ENCODE data around the gene EBLN2.

EBLN2 gene

GRCh38 chr3:73061416-73061815, at the start of gene EBLN2:
TSS of gene EBLN2 (plus strand) at chr3:73061659. CDS start at chr3:73062082, 423 bp downstream.
- DNase-seq (ENCODE audit: low spot score), result no peak

GRCh38 chr3:73018298-73018697, 43.2 kb upstream of the EBLN2 start:
- no peak for DNase-seq (ENCODE audit: low spot score)

GRCh38 chr3:73018790-73019441, 42.5 kb upstream of the EBLN2 start:
- DNase-seq (ENCODE audit: low spot score), result no peak

DNA sequence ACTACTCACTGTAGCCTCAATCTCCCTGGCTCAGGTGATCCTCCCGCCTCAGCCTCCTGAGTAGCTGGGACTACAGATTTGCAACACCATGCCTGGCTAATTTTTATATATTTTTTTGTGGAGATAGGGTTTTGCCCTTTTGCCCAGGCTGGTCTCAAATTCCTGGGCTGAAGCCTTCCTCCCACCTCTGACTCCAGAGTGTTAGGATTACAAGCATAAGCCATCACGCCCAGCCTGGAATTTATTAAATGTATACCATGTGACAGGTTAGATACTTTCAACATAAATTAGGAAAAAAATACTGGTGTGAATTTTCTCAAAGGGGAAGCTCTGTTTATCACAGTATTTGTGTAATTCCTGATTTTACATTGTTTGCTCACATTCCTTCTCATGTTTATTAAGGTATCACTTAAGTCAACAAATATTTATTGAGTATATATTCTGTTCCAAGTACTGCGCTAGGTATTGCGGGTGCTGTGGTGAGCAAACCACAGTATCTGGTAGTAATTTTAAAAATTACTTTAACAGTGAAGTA, 40.1 kb upstream of the EBLN2 start:
- DNase-seq (ENCODE audit: low spot score), result no peak

GRCh38 chr3:73024836-73025235, 36.6 kb upstream of the EBLN2 start:
- no peak for DNase-seq (ENCODE audit: low spot score)

- DNase-seq (ENCODE audit: low spot score), result no peak
Observed at GRCh38 chr3:73026111-73026759, 35.2 kb upstream of the EBLN2 start.

- DNase-seq (ENCODE audit: low spot score), result no peak
Observed at GRCh38 chr3:73026760-73027113, 34.7 kb upstream of the EBLN2 start.

DNA sequence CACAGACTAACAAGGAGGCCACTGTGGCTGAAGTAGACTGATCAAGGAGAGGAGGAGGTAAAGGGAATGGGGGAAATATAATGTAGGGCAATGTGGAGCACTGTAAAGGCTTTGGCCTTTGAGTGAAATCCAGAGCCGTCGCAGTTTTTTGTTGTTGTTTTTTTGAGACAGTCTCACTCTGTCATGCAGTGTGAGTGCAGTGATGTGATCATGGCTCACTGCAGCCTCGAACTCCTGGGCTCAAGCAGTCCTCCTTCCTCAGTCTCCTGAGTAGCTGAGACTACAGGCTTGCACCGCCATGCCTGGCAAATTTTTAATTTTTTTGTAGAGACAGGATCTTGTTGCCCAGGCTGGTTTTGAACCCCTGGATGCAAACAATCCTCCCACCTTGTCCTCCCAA, 32.7 kb upstream of the EBLN2 start:
- no peak for DNase-seq (ENCODE audit: low spot score)

- peak; percentile 71 for DNase-seq (ENCODE audit: low spot score)
Observed at GRCh38 chr3:73029321-73029796, 32.1 kb upstream of the EBLN2 start.

GRCh38 chr3:73030073-73030597, 31.3 kb upstream of the EBLN2 start:
- DNase-seq (ENCODE audit: low spot score), result no peak

GRCh38 chr3:73031573-73032103, 29.8 kb upstream of the EBLN2 start:
- no peak for DNase-seq (ENCODE audit: low spot score)

DNA sequence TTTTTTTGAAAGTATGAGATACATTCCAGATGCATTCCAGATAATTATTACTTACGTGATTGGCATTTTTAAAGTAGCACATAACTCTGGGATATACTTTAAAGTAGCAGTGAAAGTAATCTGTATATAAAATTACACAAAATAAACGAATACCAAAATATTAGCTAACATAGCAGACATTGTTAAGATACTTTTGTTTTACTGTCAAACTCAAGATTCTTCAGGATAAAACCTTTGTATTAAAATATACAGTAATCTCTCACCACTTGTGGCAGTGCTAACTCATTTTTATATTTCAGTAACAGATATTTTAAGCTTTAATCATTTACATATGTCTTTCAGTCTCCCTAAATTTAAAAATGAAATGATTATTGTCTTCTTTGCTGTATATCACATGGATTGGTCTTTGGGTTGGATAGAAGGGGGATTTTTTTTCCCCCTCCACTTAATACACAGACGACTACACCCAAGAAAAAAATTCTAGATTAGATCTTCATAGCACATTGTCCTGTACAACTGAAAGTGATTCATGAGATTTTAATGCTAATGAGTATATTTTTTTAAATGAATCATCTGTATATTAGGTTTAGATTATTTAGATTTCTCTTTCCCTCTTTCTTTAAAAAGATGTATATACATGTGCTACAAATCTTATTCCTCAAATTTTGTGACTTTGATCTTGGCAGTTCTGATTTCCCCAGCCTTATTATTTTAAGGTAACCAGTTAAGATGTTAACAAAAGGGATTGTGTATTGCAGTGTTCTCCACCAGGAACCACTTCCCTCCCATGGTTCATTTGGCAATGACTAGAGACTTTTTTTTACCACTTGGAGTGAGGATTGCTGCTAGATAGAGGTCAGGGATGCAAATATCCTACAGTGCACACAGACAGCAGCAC, 24.5 kb upstream of the EBLN2 start:
- DNase-seq (ENCODE audit: low spot score), result peak; percentile 29

- DNase-seq (ENCODE audit: low spot score), result no peak
Observed at GRCh38 chr3:73041537-73041936, 19.9 kb upstream of the EBLN2 start.

- DNase-seq (ENCODE audit: low spot score), result no peak
Observed at GRCh38 chr3:73043414-73043813, 18.0 kb upstream of the EBLN2 start.

- no peak for DNase-seq (ENCODE audit: low spot score)
Observed at GRCh38 chr3:73045391-73045790, 16.1 kb upstream of the EBLN2 start.

DNA sequence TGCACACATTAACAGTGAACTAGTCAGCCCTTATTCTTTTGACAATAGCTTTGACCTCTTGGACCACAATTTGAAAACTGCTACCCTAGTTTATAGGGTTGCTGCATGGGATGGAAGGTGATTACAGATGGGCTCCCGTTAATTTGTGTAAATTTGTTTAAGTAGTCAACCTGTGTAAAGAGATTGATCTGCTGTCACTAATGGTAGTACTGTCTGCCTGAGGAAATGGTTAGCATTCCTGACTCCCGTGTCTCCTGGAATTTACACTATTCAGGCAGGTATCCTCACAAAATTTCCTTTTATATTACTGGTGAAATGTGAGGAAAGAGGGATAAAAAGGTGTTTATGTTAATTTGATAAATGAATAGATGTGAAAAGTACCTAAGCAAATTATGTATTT, 15.3 kb upstream of the EBLN2 start:
- no peak for DNase-seq (ENCODE audit: low spot score)

- no peak for DNase-seq (ENCODE audit: low spot score)
Observed at GRCh38 chr3:73049319-73049718, 12.1 kb upstream of the EBLN2 start.

DNA sequence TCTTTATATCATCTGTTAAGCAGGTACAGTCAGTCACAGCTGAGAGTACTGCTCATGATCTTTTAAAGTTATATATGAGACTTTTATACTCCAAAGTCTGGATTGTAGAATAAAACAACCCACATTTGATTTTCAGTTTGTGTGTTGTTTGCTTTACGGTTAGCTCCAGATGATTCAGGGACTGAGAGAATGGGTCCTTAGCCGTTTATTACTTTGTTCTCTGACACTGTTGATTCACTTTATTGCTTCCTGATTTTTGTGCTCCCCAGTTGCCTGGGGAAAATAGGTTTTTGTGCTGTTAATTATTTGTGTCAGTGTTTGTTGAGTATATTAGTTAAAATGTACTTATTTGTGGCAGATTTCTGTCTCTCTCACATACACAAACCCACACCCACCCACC, 8.6 kb upstream of the EBLN2 start:
- DNase-seq (ENCODE audit: low spot score), result no peak

- no peak for DNase-seq (ENCODE audit: low spot score)
Observed at GRCh38 chr3:73055583-73055982, 5.9 kb upstream of the EBLN2 start.

DNA sequence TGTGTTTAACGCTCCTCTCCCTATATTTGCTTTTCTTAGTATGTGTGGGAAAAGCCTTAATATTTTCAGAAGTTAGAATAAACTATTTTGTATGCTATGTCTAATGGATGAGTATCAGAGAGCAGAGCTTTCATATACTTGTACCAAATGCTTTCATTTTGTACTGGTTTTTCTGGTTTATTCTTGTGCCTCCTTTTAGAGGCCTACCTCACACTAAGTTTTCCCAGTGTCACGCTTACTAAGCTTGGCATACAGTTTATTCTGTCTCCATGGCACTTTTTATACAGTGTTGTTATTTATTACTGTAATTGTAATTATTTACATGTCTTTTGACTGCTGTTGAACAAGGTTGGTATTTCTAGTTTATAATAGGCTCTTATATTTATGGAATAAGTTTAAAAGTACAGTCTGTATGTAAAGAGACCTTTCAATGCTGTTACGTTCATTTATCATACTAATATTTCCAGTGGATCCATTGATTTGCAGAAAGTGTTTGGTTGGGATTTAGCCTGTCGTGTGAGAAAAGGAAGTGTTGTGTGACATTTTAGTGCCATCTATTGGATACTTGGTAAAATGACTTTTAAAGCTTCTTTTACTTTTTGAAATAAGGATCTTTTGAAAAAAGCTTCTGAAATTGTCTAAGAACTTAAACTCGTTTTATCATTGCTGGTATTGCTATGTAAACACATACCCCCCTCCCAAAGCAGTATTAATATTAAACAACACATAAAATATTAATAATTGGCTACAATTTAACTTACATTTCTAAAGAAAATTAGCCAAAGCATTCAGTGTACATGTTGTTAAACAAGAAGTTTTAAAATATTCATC, 5.2 kb upstream of the EBLN2 start:
- peak; percentile 33 for DNase-seq (ENCODE audit: low spot score)

DNA sequence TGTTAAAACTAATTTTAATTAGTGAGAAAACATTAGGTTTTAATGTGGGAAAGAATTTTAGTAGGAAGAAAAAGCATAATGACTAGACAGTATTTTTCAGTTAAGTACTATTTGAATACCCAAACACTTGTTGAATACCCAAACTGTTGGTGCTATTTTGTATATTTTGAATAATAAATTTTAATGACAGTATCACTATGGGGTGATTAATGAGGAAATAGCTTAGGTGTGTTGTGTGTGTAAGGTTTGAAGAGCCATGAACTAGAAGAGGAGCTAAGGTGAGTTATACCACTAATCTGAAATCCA, 4.7 kb upstream of the EBLN2 start:
- no peak for DNase-seq (ENCODE audit: low spot score)
